Neural progenitor cell (in vitro differentiated cells): ENCODE results near the gene PRDM1. TPM values are rescaled to one million over a fixed set of nuclear protein-coding genes. Genes with fewer than 3 reads are reported as not detected.

Experiments used
- DNase-seq: peaks from one replicate; pipeline ENCODE4 v3.0.0-alpha.2; 2016; ENCODE audit warnings: low spot score
- H2AFZ ChIP-seq: fragments of 200-600 bp; sonication (generic); replicated peaks from 2 replicates; pipeline ENCODE4 v1.6.1; 2016; ENCODE audit warnings: antibody characterized with exemption
- H3F3A ChIP-seq: fragments of 200-600 bp; sonication (generic); 2 replicates; pipeline ENCODE4 v1.6.1; 2016; ENCODE audit warnings: antibody characterized with exemption, low read depth
- H3K27ac ChIP-seq: fragments of 200-600 bp; sonication (generic); 2 replicates; pipeline ENCODE4 v1.5.1; 2016; ENCODE audit warnings: mild to moderate bottlenecking
- H3K27me3 ChIP-seq: fragments of 200-600 bp; sonication (generic); 2 replicates; pipeline ENCODE4 v1.6.1; 2016; ENCODE audit warnings: mild to moderate bottlenecking, moderate library complexity
- H3K36me3 ChIP-seq: fragments of 200-600 bp; sonication (generic); 2 replicates; pipeline ENCODE4 v1.5.1; 2016
- H3K4me1 ChIP-seq: fragments of 200-600 bp; sonication (generic); 2 replicates; pipeline ENCODE4 v1.6.1; 2016; ENCODE audit warnings: mixed run types
- H3K4me2 ChIP-seq: fragments of 200-600 bp; sonication (generic); 2 replicates; pipeline ENCODE4 v1.6.1; 2016
- H3K4me3 ChIP-seq: fragments of 200-600 bp; sonication (generic); 2 replicates; pipeline ENCODE4 v1.5.1; 2016
- H3K79me2 ChIP-seq: fragments of 200-600 bp; sonication (generic); 2 replicates; pipeline ENCODE4 v1.6.1; 2016; ENCODE audit warnings: low read depth
- H3K9ac ChIP-seq: fragments of 200-600 bp; sonication (generic); 2 replicates; pipeline ENCODE4 v1.6.1; 2016
- H3K9me3 ChIP-seq: fragments of 200-600 bp; sonication (generic); 2 replicates; pipeline ENCODE4 v1.5.1; 2016; ENCODE audit warnings: low read depth
- H4K20me1 ChIP-seq: fragments of 200-600 bp; sonication (generic); 2 replicates; pipeline ENCODE4 v1.6.1; 2016; ENCODE audit warnings: low read depth
- H3K27ac Mint-ChIP-seq: 3 replicates; pipeline ENCODE4 v1.8.0; 2021; ENCODE audit warnings: mixed read lengths
- H3K27me3 Mint-ChIP-seq: 2 replicates; pipeline ENCODE4 v1.8.0; 2022; ENCODE audit warnings: low read depth, mild to moderate bottlenecking, inconsistent platforms, moderate library complexity, mixed read lengths; ENCODE audit not compliant: insufficient read depth
- H3K36me3 Mint-ChIP-seq: 3 replicates; pipeline ENCODE4 v1.8.0; 2021; ENCODE audit warnings: mixed read lengths
- H3K4me1 Mint-ChIP-seq: 3 replicates; pipeline ENCODE4 v1.8.0; 2021; ENCODE audit warnings: mixed read lengths
- H3K4me3 Mint-ChIP-seq: 3 replicates; pipeline ENCODE4 v1.8.0; 2021; ENCODE audit warnings: mild to moderate bottlenecking, moderate library complexity, mixed read lengths
- H3K9me3 Mint-ChIP-seq: 3 replicates; pipeline ENCODE4 v1.8.0; 2020; ENCODE audit warnings: mixed read lengths
- CTCF ChIP-seq: fragments of 200-600 bp; sonication (generic); IDR thresholded peaks from 2 replicates; pipeline ENCODE4 v1.5.1; 2017; ENCODE audit warnings: antibody characterized with exemption, mild to moderate bottlenecking
- EZH2 ChIP-seq: fragments of 200-600 bp; sonication (generic); IDR thresholded peaks from 2 replicates; pipeline ENCODE4 v1.6.1; 2017; ENCODE audit warnings: antibody characterized with exemption, mild to moderate bottlenecking, moderate library complexity
- EZH2phosphoT487 ChIP-seq: fragments of 200-600 bp; sonication (generic); IDR thresholded peaks from 2 replicates; pipeline ENCODE4 v1.6.1; 2017; ENCODE audit warnings: antibody characterized with exemption
- total RNA-seq: library from RNA; depleted of rRNA; stranded (reverse); fragments of >200 nt; gene quantifications from 2 replicates; pipeline ENCODE4 v1.2.3, GENCODE V29; 2015; ENCODE audit warnings: low replicate concordance

The PRDM1 gene
- total RNA-seq, 1 donor from 2014 or later = 0.37 TPM

GRCh38 chr6:106152952-106153351 is 66.8 kb downstream of the PRDM1 start:
- H3K4me2 ChIP-seq = no peak overlapping the region
- peaks cover 5% of the 10 kb centered on the region for H3F3A ChIP-seq
- H3K27me3 ChIP-seq = no peaks in the 10 kb centered on the region
- no peak overlapping the region for H3K4me3 ChIP-seq
- peaks cover 11% of the 10 kb centered on the region for H3K4me1 ChIP-seq
- H2AFZ ChIP-seq = no peak overlapping the region
- no peaks in the 10 kb centered on the region for H3K9me3 Mint-ChIP-seq
- H3K27ac ChIP-seq = no peak overlapping the region
- H3K9ac ChIP-seq = no peak overlapping the region
- no peaks in the 10 kb centered on the region for H3K36me3 Mint-ChIP-seq
- no peak overlapping the region for H3K27ac Mint-ChIP-seq
- peaks cover 7% of the 10 kb centered on the region for H3K4me1 Mint-ChIP-seq
- H3K9me3 ChIP-seq = no peaks in the 10 kb centered on the region
- no peak for DNase-seq
- H3K27me3 Mint-ChIP-seq = no peaks in the 10 kb centered on the region
- no peak overlapping the region for H3K4me3 Mint-ChIP-seq
- H4K20me1 ChIP-seq = no peaks in the 10 kb centered on the region
- no peaks in the 10 kb centered on the region for H3K79me2 ChIP-seq
- no peaks in the 10 kb centered on the region for H3K36me3 ChIP-seq
- TF ChIP-seq EZH2phosphoT487 = no peak
- TF ChIP-seq EZH2 = no peak
- no peak for TF ChIP-seq CTCF

- H3K27ac Mint-ChIP-seq = no peak overlapping the region
- no peaks in the 10 kb centered on the region for H3K27me3 Mint-ChIP-seq
- H4K20me1 ChIP-seq = no peaks in the 10 kb centered on the region
- no peak overlapping the region for H2AFZ ChIP-seq
- H3K27ac ChIP-seq = no peak overlapping the region
- H3K9me3 ChIP-seq = no peaks in the 10 kb centered on the region
- H3K36me3 Mint-ChIP-seq = no peaks in the 10 kb centered on the region
- no peaks in the 10 kb centered on the region for H3K27me3 ChIP-seq
- TF ChIP-seq EZH2phosphoT487 (no peak), CTCF (no peak), EZH2 (no peak)
- H3K4me1 Mint-ChIP-seq = peaks cover 11% of the 10 kb centered on the region
- DNase-seq = no peak
- peaks cover 11% of the 10 kb centered on the region for H3K4me1 ChIP-seq
- peaks cover 5% of the 10 kb centered on the region for H3F3A ChIP-seq
- H3K4me3 Mint-ChIP-seq = no peak overlapping the region
- no peak overlapping the region for H3K4me3 ChIP-seq
- H3K4me2 ChIP-seq = no peak overlapping the region
- no peak overlapping the region for H3K9ac ChIP-seq
- no peaks in the 10 kb centered on the region for H3K9me3 Mint-ChIP-seq
- no peaks in the 10 kb centered on the region for H3K36me3 ChIP-seq
- H3K79me2 ChIP-seq = no peaks in the 10 kb centered on the region
Measured at GRCh38 chr6:106154326-106154725, 68.2 kb downstream of the PRDM1 start.

- TF ChIP-seq EZH2phosphoT487 (no peak), CTCF (no peak), EZH2 (no peak)
- no peak overlapping the region for H3K27ac Mint-ChIP-seq
- no peaks in the 10 kb centered on the region for H3K9me3 ChIP-seq
- H3F3A ChIP-seq = peaks cover 5% of the 10 kb centered on the region
- peaks cover 11% of the 10 kb centered on the region for H3K4me1 Mint-ChIP-seq
- H3K9me3 Mint-ChIP-seq = no peaks in the 10 kb centered on the region
- no peak overlapping the region for H3K9ac ChIP-seq
- H3K36me3 Mint-ChIP-seq = no peaks in the 10 kb centered on the region
- no peaks in the 10 kb centered on the region for H3K27me3 ChIP-seq
- no peaks in the 10 kb centered on the region for H3K36me3 ChIP-seq
- H3K4me3 Mint-ChIP-seq = no peak overlapping the region
- DNase-seq = no peak
- peak overlapping the region; percentile 3 for H3K4me2 ChIP-seq
- H3K4me1 ChIP-seq = peaks cover 11% of the 10 kb centered on the region
- no peak overlapping the region for H2AFZ ChIP-seq
- H3K27me3 Mint-ChIP-seq = no peaks in the 10 kb centered on the region
- no peak overlapping the region for H3K27ac ChIP-seq
- H3K4me3 ChIP-seq = no peak overlapping the region
- no peaks in the 10 kb centered on the region for H4K20me1 ChIP-seq
- H3K79me2 ChIP-seq = no peaks in the 10 kb centered on the region
Measured at GRCh38 chr6:106155219-106155830, 69.2 kb downstream of the PRDM1 start.
